ENCODE results near the gene EMB. TPM values are rescaled to one million over a fixed set of nuclear protein-coding genes. Genes with fewer than 3 reads are reported as not detected.
"Not testable (repeated sequence)": the region's sequence is repeated elsewhere in the genome, so short reads cannot be mapped to it uniquely, and the experiment has no call there.

The EMB gene
- total and polyA plus RNA-seq, 2 of the 8 experiments (the other 6 are each of a cell fraction or from before 2014, with no cell fraction given) = 29.3 to 48.4 TPM

- H3K9ac ChIP-seq (replicated peaks in 1 of 4; ENCODE audit: extremely low read depth in 1 of 4, low read depth in 3 of 4, low read length in 3 of 4); H3K4me3 ChIP-seq (ENCODE audit: extremely low read depth in 1 of 4, insufficient read depth in 2 of 4, low read depth in 3 of 4, low read length in 4 of 4); H3K4me1 ChIP-seq (replicated peaks in 1 of 4; ENCODE audit: control insufficient read depth in 3 of 4, insufficient read depth in 4 of 4, low read length in 3 of 4); H3K56ac ChIP-seq (replicated peaks; ENCODE audit: insufficient read length, low read depth, low read length); H3K18ac ChIP-seq (ENCODE audit: extremely low read depth, low read length); H3K14ac ChIP-seq (ENCODE audit: insufficient read length); H4K91ac ChIP-seq (replicated peaks; ENCODE audit: insufficient read length, low read length); H3K23ac ChIP-seq (ENCODE audit: insufficient read length); H4K5ac ChIP-seq (ENCODE audit: insufficient read length, low read depth, low read length); H2BK5ac ChIP-seq (ENCODE audit: low read depth, low read length); H3K79me1 ChIP-seq (ENCODE audit: low read depth, low read length); H3K4ac ChIP-seq (replicated peaks; ENCODE audit: insufficient read length, low read depth, low read length); H2BK120ac ChIP-seq (replicated peaks; ENCODE audit: low read depth, low read length); H2BK20ac ChIP-seq (ENCODE audit: low read length); H3K27ac ChIP-seq (ENCODE audit: low read depth, low read length); H3K23me2 ChIP-seq (ENCODE audit: low read depth, low read length); H2AK5ac ChIP-seq (ENCODE audit: low read depth, low read length); H2BK15ac ChIP-seq (ENCODE audit: low read length); H3K27me3 ChIP-seq (replicated peaks in 1 of 4; ENCODE audit: control insufficient read depth in 3 of 4, extremely low read depth in 1 of 4, insufficient read depth in 3 of 4, low read length in 3 of 4); H2BK12ac ChIP-seq (ENCODE audit: low read depth, low read length); H4K20me1 ChIP-seq (replicated peaks in 1 of 2; ENCODE audit: control insufficient read depth in 1 of 2, insufficient read depth in 2 of 2, low read length in 2 of 2); H3K4me2 ChIP-seq (ENCODE audit: insufficient read depth in 1 of 2, low read depth in 2 of 2, low read length in 2 of 2); H3K36me3 ChIP-seq (ENCODE audit: control insufficient read depth in 2 of 4, insufficient read depth in 4 of 4, low read length in 3 of 4); DNase-seq (ENCODE audit: low read depth in 1 of 2, low spot score in 2 of 2); H2AFZ ChIP-seq (ENCODE audit: low read length); H3K79me2 ChIP-seq (ENCODE audit: control insufficient read depth in 1 of 2, insufficient read depth in 2 of 2, low read length in 2 of 2); H4K8ac ChIP-seq (ENCODE audit: extremely low read depth, insufficient read depth, low read length); FAIRE-seq: not testable (repeated sequence)
- ChIA-PET CTCF (ENCODE audit: partially characterized antibody) (interaction anchor here (1.1 kb wide), 1 partner anchor 256 kb away, joined by 4 read pairs; no protein-coding TSS in a partner anchor), POLR2A (ENCODE audit: partially characterized antibody) (interaction anchor here (1.8 kb wide), 1 partner anchor 22 kb away, joined by 5 read pairs; the partner anchor contains the start of gene EMB)
- 80% methylated on average over 1 of the region's 1 CpG; no CpG with 5 or more reads in 1 of the 2 experiments for WGBS, 2 experiments (ENCODE audit: extremely low coverage in 1 of 2, insufficient coverage in 1 of 2, insufficient read length in 1 of 2, insufficient replicate concordance in 2 of 2, low coverage in 1 of 2, low lambda C conversion rate in 2 of 2, missing lambda C conversion rate in 1 of 2)
- peaks cover 3 to 13% of the 10 kb centered on the region in 2 experiments; a peak in 1 of 4 replicates for H3K9me3 ChIP-seq (ENCODE audit: insufficient read depth in 2 of 2, low read depth in 1 of 2, low read length in 1 of 2)
These were observed 21.5 kb upstream of the EMB start for GRCh38 chr5:50462579-50462978.

GRCh38 chr5:50458372-50458771 lies 17.3 kb upstream of the EMB start:
- WGBS, 2 experiments (ENCODE audit: extremely low coverage in 1 of 2, insufficient coverage in 1 of 2, insufficient read length in 1 of 2, insufficient replicate concordance in 2 of 2, low coverage in 1 of 2, low lambda C conversion rate in 2 of 2, missing lambda C conversion rate in 1 of 2) = 88% methylated on average over 8 of the region's 9 CpGs; no CpG with 5 or more reads in 1 of the 2 experiments
- not testable (repeated sequence) for DNase-seq (ENCODE audit: low read depth in 1 of 2, low spot score in 2 of 2)

More at GRCh38 chr5:50458372-50458771, 17.3 kb upstream of the EMB start:
- H3K14ac ChIP-seq (ENCODE audit: insufficient read length); H3K23me2 ChIP-seq (ENCODE audit: low read depth, low read length); H3K36me3 ChIP-seq (ENCODE audit: control insufficient read depth in 2 of 4, insufficient read depth in 4 of 4, low read length in 3 of 4); H3K79me1 ChIP-seq (ENCODE audit: low read depth, low read length); H3K4me2 ChIP-seq (ENCODE audit: insufficient read depth in 1 of 2, low read depth in 2 of 2, low read length in 2 of 2); H2BK20ac ChIP-seq (ENCODE audit: low read length); H2BK15ac ChIP-seq (ENCODE audit: low read length); H2BK5ac ChIP-seq (ENCODE audit: low read depth, low read length); FAIRE-seq; H3K27me3 ChIP-seq (replicated peaks in 1 of 4; ENCODE audit: control insufficient read depth in 3 of 4, extremely low read depth in 1 of 4, insufficient read depth in 3 of 4, low read length in 3 of 4); H3K56ac ChIP-seq (replicated peaks; ENCODE audit: insufficient read length, low read depth, low read length); H3K79me2 ChIP-seq (ENCODE audit: control insufficient read depth in 1 of 2, insufficient read depth in 2 of 2, low read length in 2 of 2); H3K4me1 ChIP-seq (replicated peaks in 1 of 4; ENCODE audit: control insufficient read depth in 3 of 4, insufficient read depth in 4 of 4, low read length in 3 of 4); H3K4ac ChIP-seq (replicated peaks; ENCODE audit: insufficient read length, low read depth, low read length); H3K9me3 ChIP-seq (ENCODE audit: insufficient read depth in 2 of 2, low read depth in 1 of 2, low read length in 1 of 2); H4K20me1 ChIP-seq (replicated peaks in 1 of 2; ENCODE audit: control insufficient read depth in 1 of 2, insufficient read depth in 2 of 2, low read length in 2 of 2); CTCF ChIA-PET (ENCODE audit: partially characterized antibody); H2AFZ ChIP-seq (ENCODE audit: low read length); H3K4me3 ChIP-seq (ENCODE audit: extremely low read depth in 1 of 4, insufficient read depth in 2 of 4, low read depth in 3 of 4, low read length in 4 of 4); H3K23ac ChIP-seq (ENCODE audit: insufficient read length); H4K5ac ChIP-seq (ENCODE audit: insufficient read length, low read depth, low read length); H3K9ac ChIP-seq (replicated peaks in 1 of 4; ENCODE audit: extremely low read depth in 1 of 4, low read depth in 3 of 4, low read length in 3 of 4); POLR2A ChIA-PET (ENCODE audit: partially characterized antibody); H2BK120ac ChIP-seq (replicated peaks; ENCODE audit: low read depth, low read length); H4K8ac ChIP-seq (ENCODE audit: extremely low read depth, insufficient read depth, low read length); H3K18ac ChIP-seq (ENCODE audit: extremely low read depth, low read length); H4K91ac ChIP-seq (replicated peaks; ENCODE audit: insufficient read length, low read length); H3K27ac ChIP-seq (ENCODE audit: low read depth, low read length); H2AK5ac ChIP-seq (ENCODE audit: low read depth, low read length); H2BK12ac ChIP-seq (ENCODE audit: low read depth, low read length): not testable (repeated sequence)

Measured in H1 (cell line).